A673 (cell line): ENCODE measurements around the gene C1orf50. TPM values are rescaled to one million over a fixed set of nuclear protein-coding genes. Genes with fewer than 3 reads are reported as not detected.
"Not testable (repeated sequence)": the region's sequence is repeated elsewhere in the genome, so short reads cannot be mapped to it uniquely, and the experiment has no call there.

Experiments
- BruUV-seq: library from RNA; stranded (reverse); fragments of 400-500 nt; replicated peaks from 2 replicates; lab custom pipeline; 2021; lab: Mats Ljungman, UMichigan
- CTCF ChIA-PET: fragments of 300-600 bp; sonication (Branson Sonifier 250); formaldehyde crosslinking; loops from one replicate; lab custom pipeline; 2022; ENCODE audit warnings: antibody characterized with exemption; lab: Charles Lee
- POLR2A ChIA-PET: fragments of 300-600 bp; sonication (Branson Sonifier 250); formaldehyde crosslinking; loops from one replicate; lab custom pipeline; 2022; ENCODE audit warnings: antibody characterized with exemption; ENCODE audit not compliant: low non-redundant PET; lab: Charles Lee
- DNase-seq: peaks from one replicate; pipeline ENCODE4 v3.0.0-alpha.2; 2015; ENCODE audit warnings: low spot score
- H3K27ac ChIP-seq: fragments of 200-600 bp; sonication (generic); 2 replicates; pipeline ENCODE4 v1.5.1; 2016; ENCODE audit warnings: mixed run types, low read depth, mild to moderate bottlenecking, mixed read lengths, antibody characterized with exemption, low read length; ENCODE audit not compliant: poor library complexity, severe bottlenecking
- H3K27me3 ChIP-seq: fragments of 200-600 bp; sonication (generic); replicated peaks from 2 replicates; pipeline ENCODE4 v1.6.1; 2017; ENCODE audit warnings: mixed run types, low read depth, mild to moderate bottlenecking, mixed read lengths, antibody characterized with exemption, low read length; ENCODE audit not compliant: insufficient read depth, poor library complexity
- H3K36me3 ChIP-seq: fragments of 200-600 bp; sonication (generic); 2 replicates; pipeline ENCODE4 v1.6.1; 2016; ENCODE audit warnings: mixed run types, mild to moderate bottlenecking, mixed read lengths, antibody characterized with exemption, low read length; ENCODE audit not compliant: insufficient read depth, poor library complexity, severe bottlenecking
- H3K4me1 ChIP-seq: fragments of 200-600 bp; sonication (generic); 2 replicates; pipeline ENCODE4 v1.6.1; 2017; ENCODE audit warnings: mixed run types, mild to moderate bottlenecking, mixed read lengths, antibody characterized with exemption, low read length; ENCODE audit not compliant: insufficient read depth, poor library complexity, severe bottlenecking
- H3K4me3 ChIP-seq: fragments of 200-600 bp; sonication (generic); 2 replicates; pipeline ENCODE4 v1.5.1; 2016; ENCODE audit warnings: low read depth, mixed run types, mild to moderate bottlenecking, mixed read lengths, low read length; ENCODE audit not compliant: poor library complexity, severe bottlenecking
- H3K9me3 ChIP-seq: fragments of 200-600 bp; sonication (generic); 2 replicates; pipeline ENCODE4 v1.6.1; 2016; ENCODE audit warnings: mixed run types, low read depth, mild to moderate bottlenecking, mixed read lengths, antibody characterized with exemption, low read length; ENCODE audit not compliant: poor library complexity, severe bottlenecking
- CTCF ChIP-seq: fragments of 300-800, 200-600 bp; sonication (generic); conservative IDR thresholded peaks from 2 replicates; pipeline ENCODE4 v1.5.1; 2017; ENCODE audit warnings: low read depth, mild to moderate bottlenecking, antibody characterized with exemption, low read length, moderate library complexity, mixed read lengths
- EZH2 ChIP-seq: fragments of 200-600 bp; sonication (generic); IDR thresholded peaks from 2 replicates; pipeline ENCODE4 v1.6.1; 2017; ENCODE audit warnings: borderline replicate concordance, low read depth, mild to moderate bottlenecking, mixed read lengths, antibody characterized with exemption, low read length; ENCODE audit not compliant: poor library complexity, severe bottlenecking
- intact Hi-C: fragments of 100-400 bp; cut with micrococcal nuclease; formaldehyde crosslinking; loops from one replicate; pipeline ENCODE4 v1.10.0; 2022; ENCODE audit not compliant: unreplicated experiment
- total RNA-seq: library from RNA; stranded (reverse); gene quantifications from 2 replicates; pipeline ENCODE4 v1.2.3, GENCODE V29; 2021

The C1orf50 gene
- total RNA-seq, 1 experiment from 2014 or later: 13.1 TPM

- POLR2A ChIA-PET: no interaction called here
- H3K9me3 ChIP-seq: no peaks in the 10 kb centered on the region
- intact Hi-C loops: loop anchor here (10.0 kb wide), 1 partner anchor 403 kb away; no protein-coding TSS in a partner anchor
- no peaks in the 10 kb centered on the region for H3K27me3 ChIP-seq
- CTCF ChIA-PET: interaction anchor here (1.0 kb wide), 1 partner anchor 170 kb away, joined by 4 read pairs; no protein-coding TSS in a partner anchor
- no peak overlapping the region for H3K27ac ChIP-seq
- no peak overlapping the region for H3K4me3 ChIP-seq
- no peaks in the 10 kb centered on the region for H3K4me1 ChIP-seq
- peaks cover 50% of the 10 kb centered on the region for H3K36me3 ChIP-seq
- BruUV-seq: no TSS peak
- DNase-seq: no peak
- TF ChIP-seq EZH2: no peak
- no peak for TF ChIP-seq CTCF
Measured at GRCh38 chr1:42748021-42748420, 19.0 kb upstream of the C1orf50 start.

GRCh38 chr1:42748461-42749410 lies 18.3 kb upstream of the C1orf50 start:
- Histone ChIP-seq H3K27ac (no peak overlapping the region), H3K36me3 (peaks cover 54% of the 10 kb centered on the region), H3K4me1 (no peaks in the 10 kb centered on the region), H3K4me3 (no peak overlapping the region), H3K27me3 (no peaks in the 10 kb centered on the region), H3K9me3 (no peaks in the 10 kb centered on the region)
- BruUV-seq: no TSS peak
- intact Hi-C loops: loop anchor here (10.0 kb wide), 1 partner anchor 404 kb away; no protein-coding TSS in a partner anchor
- ChIA-PET POLR2A (no interaction called here), CTCF (interaction anchor here (1.0 kb wide), 1 partner anchor 171 kb away, joined by 4 read pairs; no protein-coding TSS in a partner anchor)
- TF ChIP-seq EZH2 (no peak), CTCF (no peak)
- no peak for DNase-seq

- Histone ChIP-seq H3K27ac (no peak overlapping the region), H3K4me1 (no peaks in the 10 kb centered on the region), H3K27me3 (no peaks in the 10 kb centered on the region), H3K36me3 (peaks cover 65% of the 10 kb centered on the region), H3K4me3 (no peak overlapping the region), H3K9me3 (no peaks in the 10 kb centered on the region)
- no peak for DNase-seq
- intact Hi-C loops: no loop called here
- ChIA-PET POLR2A (no interaction called here), CTCF (no interaction called here)
- no TSS peak for BruUV-seq
- TF ChIP-seq CTCF (no peak), EZH2 (no peak)
Measured at GRCh38 chr1:42750041-42750440, 17.0 kb upstream of the C1orf50 start.

- peaks cover 71% of the 10 kb centered on the region for H3K36me3 ChIP-seq
- H3K27me3 ChIP-seq, DNase-seq, H3K27ac ChIP-seq, H3K4me1 ChIP-seq, POLR2A ChIA-PET, H3K4me3 ChIP-seq, H3K9me3 ChIP-seq, CTCF ChIA-PET, intact Hi-C loops, BruUV-seq: not testable (repeated sequence)
Measured at GRCh38 chr1:42751511-42752070, 15.5 kb upstream of the C1orf50 start.
